WTC11 (cell line): ENCODE results near the gene SCGB1C1.

Experiments
- CTCF ChIP-seq: fragments of 200-600 bp; IDR thresholded peaks from 2 replicates; pipeline ENCODE4 v1.8.0; 2022; ENCODE audit warnings: antibody characterized with exemption
- GABPB1 ChIP-seq: sonication (generic); formaldehyde crosslinking; IDR thresholded peaks from 2 replicates; pipeline ENCODE4 v1.8.1; 2023; ENCODE audit warnings: mild to moderate bottlenecking, missing genetic modification reagents
- SP1 ChIP-seq: sonication (generic); formaldehyde crosslinking; conservative IDR thresholded peaks from 2 replicates; pipeline ENCODE4 v1.8.1; 2022; ENCODE audit warnings: missing genetic modification reagents

GRCh38 chr11:197741-198235 lies 4.9 kb downstream of the SCGB1C1 start:
- TF ChIP-seq CTCF (no peak), GABPB1 (no peak), SP1 (no peak)
